Pulmonary artery endothelial cell (primary cell): ENCODE measurements around the gene P2RY10. TPM values are rescaled to one million over a fixed set of nuclear protein-coding genes. Genes with fewer than 3 reads are reported as not detected.

Experiments
- total RNA-seq: library from RNA; depleted of rRNA; stranded (reverse); fragments of >200 nt; gene quantifications from 2 replicates; pipeline ENCODE4 v1.2.3, GENCODE V29; 2014

P2RY10 gene
- total RNA-seq, 1 donor from 2014 or later, result not detected

Other genes with a start within 250 kb of the P2RY10 start
- under 0.01 TPM in 1 of 2 replicates, not detected in the other for gene LPAR4, start 197.7 kb upstream of the P2RY10 start, total RNA-seq
- gene GPR174, start 199.3 kb downstream of the P2RY10 start, total RNA-seq, result not detected in 2 replicates